HepG2 (cell line): ENCODE measurements around the gene TDG. TPM values are rescaled to one million over a fixed set of nuclear protein-coding genes. Genes with fewer than 3 reads are reported as not detected.

Experiments
- CEBPG ChIP-seq: IDR thresholded peaks from 2 replicates; pipeline ENCODE4 v1.6.1; 2016
- DR1 ChIP-seq: sonication (generic); formaldehyde crosslinking; IDR thresholded peaks from 2 replicates; pipeline ENCODE4 v1.8.0; 2021; ENCODE audit warnings: mild to moderate bottlenecking, missing genetic modification reagents, inconsistent platforms
- GTF2F1 ChIP-seq: fragments of 150-350 bp; IDR thresholded peaks from 2 replicates; pipeline ENCODE4 v1.6.1; 2014; ENCODE audit warnings: low read length
- KLF15 ChIP-seq: sonication (generic); formaldehyde crosslinking; IDR thresholded peaks from 2 replicates; pipeline ENCODE4 v1.8.1; 2023; ENCODE audit warnings: borderline replicate concordance, mild to moderate bottlenecking, inconsistent platforms, missing genetic modification reagents, mixed read lengths
- MEIS2 ChIP-seq: sonication (generic); formaldehyde crosslinking; IDR thresholded peaks from 2 replicates; pipeline ENCODE4 v1.9.0; 2021; ENCODE audit warnings: mild to moderate bottlenecking, missing genetic modification reagents
- NFKBIZ ChIP-seq: IDR thresholded peaks from 2 replicates; pipeline ENCODE4 v1.6.1; 2018; ENCODE audit warnings: missing genetic modification reagents, missing compliant biosample characterization
- STAT5B ChIP-seq: sonication (generic); formaldehyde crosslinking; IDR thresholded peaks from 2 replicates; pipeline ENCODE4 v1.4.0; 2020; ENCODE audit warnings: missing genetic modification reagents
- YEATS4 ChIP-seq: sonication (generic); formaldehyde crosslinking; IDR thresholded peaks from 2 replicates; pipeline ENCODE4 v1.4.0; 2020; ENCODE audit warnings: missing genetic modification reagents, borderline replicate concordance
- ZNF335 ChIP-seq: sonication (generic); formaldehyde crosslinking; IDR thresholded peaks from 2 replicates; pipeline ENCODE4 v1.4.0; 2020; ENCODE audit warnings: missing genetic modification reagents
- ZNF569 ChIP-seq: sonication (generic); formaldehyde crosslinking; IDR thresholded peaks from 2 replicates; pipeline ENCODE4 v1.5.0; 2020; ENCODE audit warnings: mild to moderate bottlenecking, missing genetic modification reagents, moderate library complexity, borderline replicate concordance
- polyA plus RNA-seq, 8 experiments: library from polyadenylated mRNA; depleted of rRNA in 3 of 8; stranded (reverse) in 7 of 8; unstranded in 1 of 8; fragments of >200 nt; fragmentation: Illumina TruSeq in 4 of 8; extraction: Trizol in 4 of 8; gene quantifications; 2 replicates each; pipeline versions ENCODE4 v1.2.1 to v1.2.3, GENCODE V29; 2011 to 2016; ENCODE audit warnings: low read depth in 4 of 8, missing spikeins in 1 of 8, mixed read lengths in 1 of 8; ENCODE audit not compliant: insufficient read depth in 1 of 8
- total RNA-seq, 5 experiments: library from RNA; depleted of rRNA; stranded (reverse); fragments of >200 nt; fragmentation: Illumina TruSeq; extraction: Trizol; gene quantifications; 2 replicates each; pipeline ENCODE4 v1.2.3, GENCODE V29; 2016; ENCODE audit warnings: low read depth in 1 of 5
- TF ChIP-seq, protein P1 (sequence below): sonication (generic); formaldehyde crosslinking; IDR thresholded peaks from 2 replicates; pipeline ENCODE4 v1.9.0; 2021; ENCODE audit warnings: missing genetic modification reagents, borderline replicate concordance
- TF ChIP-seq, protein P2 (sequence below): IDR thresholded peaks from 2 replicates; pipeline ENCODE4 v1.6.1; 2016; ENCODE audit warnings: missing compliant biosample characterization, missing genetic modification reagents, borderline replicate concordance
- TF ChIP-seq, protein P3 (sequence below): sonication (generic); formaldehyde crosslinking; IDR thresholded peaks from 2 replicates; pipeline ENCODE4 v1.4.0; 2020; ENCODE audit warnings: mild to moderate bottlenecking, missing genetic modification reagents
- TF ChIP-seq, protein P4 (sequence below): sonication (generic); formaldehyde crosslinking; IDR thresholded peaks from 2 replicates; pipeline ENCODE4 v1.5.0; 2020; ENCODE audit warnings: missing genetic modification reagents
- TF ChIP-seq, protein P5 (sequence below): sonication (generic); formaldehyde crosslinking; IDR thresholded peaks from 2 replicates; pipeline ENCODE4 v1.4.0; 2020; ENCODE audit warnings: mild to moderate bottlenecking, missing genetic modification reagents
- TF ChIP-seq, protein P6 (sequence below): fragments of 450-650 bp; IDR thresholded peaks from 2 replicates; pipeline ENCODE4 v1.6.1; 2017; ENCODE audit warnings: mild to moderate bottlenecking
- TF ChIP-seq, protein P7 (sequence below): sonication (generic); formaldehyde crosslinking; IDR thresholded peaks from 2 replicates; pipeline ENCODE4 v1.8.0; 2023; ENCODE audit warnings: mild to moderate bottlenecking, missing genetic modification reagents

Gene TDG
- total and polyA plus RNA-seq, 2 of the 13 experiments (the other 11 are each of a cell fraction or from before 2014, with no cell fraction given): 14.2 to 19.5 TPM

DNA sequence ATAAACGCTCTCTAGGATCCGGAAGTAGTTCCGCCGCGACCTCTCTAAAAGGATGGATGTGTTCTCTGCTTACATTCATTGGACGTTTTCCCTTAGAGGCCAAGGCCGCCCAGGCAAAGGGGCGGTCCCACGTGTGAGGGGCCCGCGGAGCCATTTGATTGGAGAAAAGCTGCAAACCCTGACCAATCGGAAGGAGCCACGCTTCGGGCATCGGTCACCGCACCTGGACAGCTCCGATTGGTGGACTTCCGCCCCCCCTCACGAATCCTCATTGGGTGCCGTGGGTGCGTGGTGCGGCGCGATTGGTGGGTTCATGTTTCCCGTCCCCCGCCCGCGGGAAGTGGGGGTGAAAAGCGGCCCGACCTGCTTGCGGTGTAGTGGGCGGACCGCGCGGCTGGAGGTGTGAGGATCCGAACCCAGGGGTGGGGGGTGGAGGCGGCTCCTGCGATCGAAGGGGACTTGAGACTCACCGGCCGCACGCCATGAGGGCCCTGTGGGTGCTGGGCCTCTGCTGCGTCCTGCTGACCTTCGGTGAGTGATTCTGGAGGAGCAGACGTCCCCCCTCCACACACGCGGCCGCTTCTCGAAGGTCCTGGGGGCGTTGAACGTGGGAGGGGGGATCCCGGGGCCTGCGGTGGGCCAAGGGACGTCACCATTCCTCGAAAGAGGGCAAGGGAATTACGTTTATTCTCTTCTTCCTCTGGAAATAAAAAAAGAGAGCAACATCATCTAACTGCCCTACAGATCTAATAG is 35.5 kb upstream of the TDG start, which contains the start of gene HSP90B1 (continued):
- TF ChIP-seq, protein P1, sequence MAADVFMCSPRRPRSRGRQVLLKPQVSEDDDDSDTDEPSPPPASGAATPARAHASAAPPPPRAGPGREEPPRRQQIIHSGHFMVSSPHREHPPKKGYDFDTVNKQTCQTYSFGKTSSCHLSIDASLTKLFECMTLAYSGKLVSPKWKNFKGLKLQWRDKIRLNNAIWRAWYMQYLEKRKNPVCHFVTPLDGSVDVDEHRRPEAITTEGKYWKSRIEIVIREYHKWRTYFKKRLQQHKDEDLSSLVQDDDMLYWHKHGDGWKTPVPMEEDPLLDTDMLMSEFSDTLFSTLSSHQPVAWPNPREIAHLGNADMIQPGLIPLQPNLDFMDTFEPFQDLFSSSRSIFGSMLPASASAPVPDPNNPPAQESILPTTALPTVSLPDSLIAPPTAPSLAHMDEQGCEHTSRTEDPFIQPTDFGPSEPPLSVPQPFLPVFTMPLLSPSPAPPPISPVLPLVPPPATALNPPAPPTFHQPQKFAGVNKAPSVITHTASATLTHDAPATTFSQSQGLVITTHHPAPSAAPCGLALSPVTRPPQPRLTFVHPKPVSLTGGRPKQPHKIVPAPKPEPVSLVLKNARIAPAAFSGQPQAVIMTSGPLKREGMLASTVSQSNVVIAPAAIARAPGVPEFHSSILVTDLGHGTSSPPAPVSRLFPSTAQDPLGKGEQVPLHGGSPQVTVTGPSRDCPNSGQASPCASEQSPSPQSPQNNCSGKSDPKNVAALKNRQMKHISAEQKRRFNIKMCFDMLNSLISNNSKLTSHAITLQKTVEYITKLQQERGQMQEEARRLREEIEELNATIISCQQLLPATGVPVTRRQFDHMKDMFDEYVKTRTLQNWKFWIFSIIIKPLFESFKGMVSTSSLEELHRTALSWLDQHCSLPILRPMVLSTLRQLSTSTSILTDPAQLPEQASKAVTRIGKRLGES (CRISPR knock-in tag): no peak
- TF ChIP-seq GTF2F1 (no peak), CEBPG (CRISPR knock-in tag) (no peak), MEIS2 (CRISPR knock-in tag) (no peak; the same call in 1 of the 2 replicates), KLF15 (CRISPR knock-in tag) (peak; percentile 71; the same call in 1 of the 2 replicates), YEATS4 (CRISPR knock-in tag) (peak; percentile 78; the same call in 1 of the 2 replicates), ZNF569 (CRISPR knock-in tag) (no peak), STAT5B (CRISPR knock-in tag) (no peak), DR1 (CRISPR knock-in tag) (peak; percentile 98), ZNF335 (CRISPR knock-in tag) (no peak), NFKBIZ (0 out of 2 replicates have a peak, but pooled peaks have one; percentile 4)
- TF ChIP-seq, protein P2, sequence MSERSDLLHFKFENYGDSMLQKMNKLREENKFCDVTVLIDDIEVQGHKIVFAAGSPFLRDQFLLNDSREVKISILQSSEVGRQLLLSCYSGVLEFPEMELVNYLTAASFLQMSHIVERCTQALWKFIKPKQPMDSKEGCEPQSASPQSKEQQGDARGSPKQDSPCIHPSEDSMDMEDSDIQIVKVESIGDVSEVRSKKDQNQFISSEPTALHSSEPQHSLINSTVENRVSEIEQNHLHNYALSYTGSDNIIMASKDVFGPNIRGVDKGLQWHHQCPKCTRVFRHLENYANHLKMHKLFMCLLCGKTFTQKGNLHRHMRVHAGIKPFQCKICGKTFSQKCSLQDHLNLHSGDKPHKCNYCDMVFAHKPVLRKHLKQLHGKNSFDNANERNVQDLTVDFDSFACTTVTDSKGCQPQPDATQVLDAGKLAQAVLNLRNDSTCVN: no peak
- TF ChIP-seq, protein P3, sequence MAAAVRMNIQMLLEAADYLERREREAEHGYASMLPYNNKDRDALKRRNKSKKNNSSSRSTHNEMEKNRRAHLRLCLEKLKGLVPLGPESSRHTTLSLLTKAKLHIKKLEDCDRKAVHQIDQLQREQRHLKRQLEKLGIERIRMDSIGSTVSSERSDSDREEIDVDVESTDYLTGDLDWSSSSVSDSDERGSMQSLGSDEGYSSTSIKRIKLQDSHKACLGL: peak; percentile 62
- TF ChIP-seq, protein P4, sequence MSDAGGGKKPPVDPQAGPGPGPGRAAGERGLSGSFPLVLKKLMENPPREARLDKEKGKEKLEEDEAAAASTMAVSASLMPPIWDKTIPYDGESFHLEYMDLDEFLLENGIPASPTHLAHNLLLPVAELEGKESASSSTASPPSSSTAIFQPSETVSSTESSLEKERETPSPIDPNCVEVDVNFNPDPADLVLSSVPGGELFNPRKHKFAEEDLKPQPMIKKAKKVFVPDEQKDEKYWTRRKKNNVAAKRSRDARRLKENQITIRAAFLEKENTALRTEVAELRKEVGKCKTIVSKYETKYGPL (CRISPR knock-in tag): no peak
- TF ChIP-seq, protein P5, sequence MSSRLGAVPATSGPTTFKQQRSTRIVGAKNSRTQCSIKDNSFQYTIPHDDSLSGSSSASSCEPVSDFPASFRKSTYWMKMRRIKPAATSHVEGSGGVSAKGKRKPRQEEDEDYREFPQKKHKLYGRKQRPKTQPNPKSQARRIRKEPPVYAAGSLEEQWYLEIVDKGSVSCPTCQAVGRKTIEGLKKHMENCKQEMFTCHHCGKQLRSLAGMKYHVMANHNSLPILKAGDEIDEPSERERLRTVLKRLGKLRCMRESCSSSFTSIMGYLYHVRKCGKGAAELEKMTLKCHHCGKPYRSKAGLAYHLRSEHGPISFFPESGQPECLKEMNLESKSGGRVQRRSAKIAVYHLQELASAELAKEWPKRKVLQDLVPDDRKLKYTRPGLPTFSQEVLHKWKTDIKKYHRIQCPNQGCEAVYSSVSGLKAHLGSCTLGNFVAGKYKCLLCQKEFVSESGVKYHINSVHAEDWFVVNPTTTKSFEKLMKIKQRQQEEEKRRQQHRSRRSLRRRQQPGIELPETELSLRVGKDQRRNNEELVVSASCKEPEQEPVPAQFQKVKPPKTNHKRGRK (CRISPR knock-in tag): no peak
- TF ChIP-seq, protein P6, sequence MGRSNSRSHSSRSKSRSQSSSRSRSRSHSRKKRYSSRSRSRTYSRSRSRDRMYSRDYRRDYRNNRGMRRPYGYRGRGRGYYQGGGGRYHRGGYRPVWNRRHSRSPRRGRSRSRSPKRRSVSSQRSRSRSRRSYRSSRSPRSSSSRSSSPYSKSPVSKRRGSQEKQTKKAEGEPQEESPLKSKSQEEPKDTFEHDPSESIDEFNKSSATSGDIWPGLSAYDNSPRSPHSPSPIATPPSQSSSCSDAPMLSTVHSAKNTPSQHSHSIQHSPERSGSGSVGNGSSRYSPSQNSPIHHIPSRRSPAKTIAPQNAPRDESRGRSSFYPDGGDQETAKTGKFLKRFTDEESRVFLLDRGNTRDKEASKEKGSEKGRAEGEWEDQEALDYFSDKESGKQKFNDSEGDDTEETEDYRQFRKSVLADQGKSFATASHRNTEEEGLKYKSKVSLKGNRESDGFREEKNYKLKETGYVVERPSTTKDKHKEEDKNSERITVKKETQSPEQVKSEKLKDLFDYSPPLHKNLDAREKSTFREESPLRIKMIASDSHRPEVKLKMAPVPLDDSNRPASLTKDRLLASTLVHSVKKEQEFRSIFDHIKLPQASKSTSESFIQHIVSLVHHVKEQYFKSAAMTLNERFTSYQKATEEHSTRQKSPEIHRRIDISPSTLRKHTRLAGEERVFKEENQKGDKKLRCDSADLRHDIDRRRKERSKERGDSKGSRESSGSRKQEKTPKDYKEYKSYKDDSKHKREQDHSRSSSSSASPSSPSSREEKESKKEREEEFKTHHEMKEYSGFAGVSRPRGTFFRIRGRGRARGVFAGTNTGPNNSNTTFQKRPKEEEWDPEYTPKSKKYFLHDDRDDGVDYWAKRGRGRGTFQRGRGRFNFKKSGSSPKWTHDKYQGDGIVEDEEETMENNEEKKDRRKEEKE: no peak
- TF ChIP-seq, protein P7, sequence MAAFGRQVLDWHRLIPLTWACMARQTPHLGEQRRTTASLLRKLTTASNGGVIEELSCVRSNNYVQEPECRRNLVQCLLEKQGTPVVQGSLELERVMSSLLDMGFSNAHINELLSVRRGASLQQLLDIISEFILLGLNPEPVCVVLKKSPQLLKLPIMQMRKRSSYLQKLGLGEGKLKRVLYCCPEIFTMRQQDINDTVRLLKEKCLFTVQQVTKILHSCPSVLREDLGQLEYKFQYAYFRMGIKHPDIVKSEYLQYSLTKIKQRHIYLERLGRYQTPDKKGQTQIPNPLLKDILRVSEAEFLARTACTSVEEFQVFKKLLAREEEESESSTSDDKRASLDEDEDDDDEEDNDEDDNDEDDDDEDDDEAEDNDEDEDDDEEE (CRISPR knock-in tag): no peak
